GM03348 (cell line): ENCODE data around the gene P3H3.
"Not testable (repeated sequence)": the region's sequence is repeated elsewhere in the genome, so short reads cannot be mapped to it uniquely, and the experiment has no call there.

ENCODE experiments used
- DNase-seq: peaks from one replicate; pipeline ENCODE4 v3.0.0; 2012; ENCODE audit warnings: low spot score

Gene P3H3

DNA sequence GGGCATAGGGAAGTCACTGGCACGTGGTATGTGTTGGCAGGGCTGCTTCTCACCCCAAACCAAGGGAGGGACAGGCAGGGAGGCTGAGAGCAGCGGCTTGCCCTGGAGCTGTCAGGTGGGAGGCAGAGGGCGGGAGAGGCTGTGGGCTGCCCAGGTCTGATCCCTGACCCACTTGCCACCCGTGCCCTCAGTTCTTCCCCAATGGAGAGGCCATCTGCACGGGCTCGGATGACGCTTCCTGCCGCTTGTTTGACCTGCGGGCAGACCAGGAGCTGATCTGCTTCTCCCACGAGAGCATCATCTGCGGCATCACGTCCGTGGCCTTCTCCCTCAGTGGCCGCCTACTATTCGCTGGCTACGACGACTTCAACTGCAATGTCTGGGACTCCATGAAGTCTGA, 17.2 kb downstream of the P3H3 start:
- DNase-seq = no peak

DNA sequence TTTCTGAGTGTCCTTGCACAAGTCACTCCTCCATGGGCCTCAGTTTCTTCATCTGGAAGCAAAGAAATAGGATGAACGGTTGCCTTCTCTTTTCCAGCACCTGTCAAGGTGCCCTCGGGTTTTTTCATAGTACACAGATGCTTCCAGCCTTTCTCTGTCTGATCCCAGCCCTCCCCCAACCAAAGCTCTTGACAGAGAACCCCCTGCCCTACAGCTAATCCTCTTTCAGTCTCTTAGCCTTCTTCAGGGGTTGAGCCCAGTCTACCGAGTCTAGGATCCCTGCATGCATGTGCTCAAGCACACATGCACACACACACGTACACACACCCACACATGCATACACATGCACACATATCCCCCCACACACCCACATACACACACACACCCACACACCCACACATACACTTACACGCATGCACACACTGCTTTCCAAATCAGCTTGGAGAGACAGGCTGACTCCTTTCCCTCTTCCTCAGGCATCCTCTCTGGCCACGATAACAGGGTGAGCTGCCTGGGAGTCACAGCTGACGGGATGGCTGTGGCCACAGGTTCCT, 18.2 kb downstream of the P3H3 start:
- no peak for DNase-seq

DNA sequence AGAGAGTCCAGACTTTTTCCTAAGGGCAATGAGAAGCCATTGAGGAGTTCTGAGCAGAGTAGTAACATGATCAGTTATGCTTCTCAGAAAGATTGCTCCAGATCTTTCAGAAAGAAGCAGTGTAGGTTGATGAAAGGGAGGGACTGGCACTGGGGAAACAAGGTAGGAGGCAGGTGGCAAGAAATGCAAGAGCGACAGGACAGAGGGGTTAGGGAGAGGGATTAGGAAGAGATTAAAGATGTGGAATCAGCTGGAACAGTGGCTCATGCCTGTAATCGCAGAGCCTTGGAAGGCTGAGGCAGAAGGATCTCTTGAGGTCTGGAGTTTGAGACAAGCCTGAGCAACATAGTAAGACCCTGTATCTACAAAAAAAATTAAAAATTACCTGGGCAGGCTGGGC, 19.5 kb downstream of the P3H3 start:
- no peak for DNase-seq

DNA sequence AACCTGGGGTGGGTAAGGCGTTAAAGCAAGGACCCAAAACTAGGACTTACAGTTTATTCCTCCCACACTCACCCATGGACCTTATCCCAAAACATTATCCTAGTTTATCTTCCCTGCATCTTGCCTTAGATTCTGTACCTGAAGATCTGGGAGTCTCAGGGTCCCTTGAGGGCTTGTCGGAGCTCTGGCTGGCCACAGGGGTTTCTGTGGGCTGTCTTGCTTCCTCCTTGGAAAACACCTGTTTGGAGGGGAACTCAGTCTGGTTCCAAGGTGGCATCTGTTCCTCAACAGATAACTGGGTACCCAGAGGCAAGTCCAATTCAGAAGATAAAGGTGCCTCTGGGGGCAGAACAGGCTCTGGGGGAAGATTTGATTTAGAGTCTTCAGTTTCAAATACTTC, 21.2 kb downstream of the P3H3 start:
- no peak for DNase-seq

DNA sequence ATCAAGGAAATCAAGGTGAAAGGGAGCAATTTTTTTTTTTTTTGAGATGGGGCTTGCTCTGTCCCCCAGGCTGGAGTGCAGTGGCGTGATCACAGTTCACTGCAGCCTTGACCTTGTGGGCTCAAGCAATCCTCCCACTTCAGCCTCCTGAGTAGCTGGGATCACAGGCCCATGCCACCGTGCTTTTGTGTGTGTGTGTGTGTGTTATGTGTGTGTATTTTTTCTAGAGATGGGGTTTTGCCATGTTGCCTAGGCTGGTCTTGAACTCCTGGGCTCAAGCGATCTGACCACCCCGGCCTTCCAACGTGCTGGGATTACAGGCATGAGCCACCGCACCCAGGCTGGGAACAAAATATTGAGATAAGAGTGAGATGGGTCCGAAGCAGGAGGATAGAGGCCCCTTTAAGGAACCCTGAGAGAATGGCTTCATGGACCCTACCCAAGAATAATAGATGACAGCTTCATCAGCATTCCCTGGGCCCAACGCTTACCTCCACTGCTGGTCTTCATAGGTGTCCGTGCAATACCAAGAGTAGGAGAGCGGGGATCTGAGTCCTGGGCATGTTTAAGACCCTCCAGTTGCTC, 21.9 kb downstream of the P3H3 start:
- no peak for DNase-seq

DNA sequence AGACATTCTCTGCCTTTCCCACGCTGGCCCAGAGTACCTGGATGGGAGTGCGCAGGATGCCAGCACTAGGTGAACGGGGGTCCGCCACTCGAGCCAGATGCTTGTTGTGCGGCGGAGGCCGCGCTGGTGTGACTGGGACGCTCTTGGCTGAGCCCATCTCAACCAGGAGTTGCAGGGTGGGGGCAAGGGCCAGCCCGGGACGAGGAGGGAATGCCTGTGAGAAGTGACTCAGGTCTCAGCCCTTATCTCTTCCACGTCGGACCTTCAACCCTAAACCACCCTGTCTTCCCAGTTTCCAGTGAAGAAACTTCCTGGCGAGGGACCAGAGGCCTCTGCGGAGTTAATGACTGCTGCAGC, 22.6 kb downstream of the P3H3 start:
- no peak for DNase-seq

DNA sequence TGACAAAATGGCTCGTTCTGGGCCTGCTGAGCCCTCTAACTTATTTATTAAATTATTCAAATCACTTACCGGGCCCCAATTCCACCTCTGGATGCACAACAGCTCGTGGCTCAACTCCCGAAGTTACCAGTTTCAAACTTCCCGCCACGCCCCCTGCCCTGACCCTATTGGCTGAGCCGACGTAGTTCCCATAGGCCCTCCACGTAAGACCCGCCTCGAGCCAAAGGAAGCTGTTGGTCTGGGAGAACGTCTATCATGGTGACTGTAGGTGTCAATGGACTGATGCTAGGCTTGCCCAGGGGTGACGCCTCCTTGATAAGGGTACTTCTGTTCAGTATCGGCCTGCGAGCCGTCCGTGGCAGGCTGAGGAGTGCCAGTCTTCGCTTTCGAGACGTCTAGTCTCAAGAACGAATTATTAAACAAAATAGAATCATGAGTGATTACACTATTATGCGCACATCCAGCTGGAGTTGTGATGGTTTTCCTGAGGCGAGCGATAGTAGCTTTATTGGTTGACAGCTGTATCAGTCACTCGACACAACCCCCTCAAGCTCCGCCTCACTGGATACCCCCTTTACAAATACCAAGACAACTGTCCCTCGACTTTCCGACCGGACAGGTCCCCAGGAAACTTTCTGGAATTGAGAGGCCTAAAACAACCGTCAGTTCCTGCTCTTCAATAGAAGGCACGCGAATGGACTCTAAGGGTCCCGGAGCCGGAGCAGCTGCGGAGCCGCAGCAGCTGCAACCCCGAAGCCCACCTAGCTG, 23.1 kb downstream of the P3H3 start, which contains the start of gene CDCA3:
Gene CDCA3 (minus strand): TSS at position 134 of the 768 bp plus-strand sequence. CDS start 334 bp downstream, outside the sequence.
- peak; percentile 100 for DNase-seq

DNA sequence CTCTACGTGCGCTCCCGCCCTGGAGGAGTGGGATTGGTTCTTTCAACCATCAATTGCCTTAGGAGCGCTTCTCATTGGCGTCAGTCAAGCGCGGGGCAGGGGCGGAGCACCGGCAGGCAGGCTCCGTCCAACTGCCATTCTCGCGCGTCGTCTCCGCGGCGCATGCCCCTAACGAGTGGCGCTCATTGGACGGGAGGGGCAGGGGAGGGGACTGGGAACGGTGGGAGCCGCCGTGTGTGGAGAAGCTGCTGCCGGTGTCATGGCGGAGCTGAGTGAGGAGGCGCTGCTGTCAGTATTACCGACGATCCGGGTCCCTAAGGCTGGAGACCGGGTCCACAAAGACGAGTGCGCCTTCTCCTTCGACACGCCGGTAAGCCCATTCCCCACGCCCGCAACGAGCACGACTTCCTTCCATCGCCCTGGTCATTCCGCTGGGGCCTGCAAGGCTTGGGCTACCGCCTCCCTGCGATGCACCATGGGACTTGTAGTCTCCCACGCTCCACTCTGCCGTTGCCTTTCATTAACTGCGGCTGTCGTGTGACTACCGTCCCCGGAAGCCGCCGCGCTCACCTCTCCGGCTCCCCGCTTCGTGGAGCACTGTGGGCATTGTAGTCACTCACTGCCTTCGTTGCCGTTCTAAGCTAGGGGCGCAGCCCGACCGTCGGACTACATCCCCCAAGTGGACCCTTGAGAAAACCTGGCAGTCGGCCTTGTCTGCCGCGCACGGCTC, 23.9 kb downstream of the P3H3 start, which contains the start of gene USP5:
Gene USP5 (plus strand): TSS at position 230 of the 730 bp plus-strand sequence. CDS start 30 bp downstream, at position 260.
- peak; percentile 98 for DNase-seq

DNA sequence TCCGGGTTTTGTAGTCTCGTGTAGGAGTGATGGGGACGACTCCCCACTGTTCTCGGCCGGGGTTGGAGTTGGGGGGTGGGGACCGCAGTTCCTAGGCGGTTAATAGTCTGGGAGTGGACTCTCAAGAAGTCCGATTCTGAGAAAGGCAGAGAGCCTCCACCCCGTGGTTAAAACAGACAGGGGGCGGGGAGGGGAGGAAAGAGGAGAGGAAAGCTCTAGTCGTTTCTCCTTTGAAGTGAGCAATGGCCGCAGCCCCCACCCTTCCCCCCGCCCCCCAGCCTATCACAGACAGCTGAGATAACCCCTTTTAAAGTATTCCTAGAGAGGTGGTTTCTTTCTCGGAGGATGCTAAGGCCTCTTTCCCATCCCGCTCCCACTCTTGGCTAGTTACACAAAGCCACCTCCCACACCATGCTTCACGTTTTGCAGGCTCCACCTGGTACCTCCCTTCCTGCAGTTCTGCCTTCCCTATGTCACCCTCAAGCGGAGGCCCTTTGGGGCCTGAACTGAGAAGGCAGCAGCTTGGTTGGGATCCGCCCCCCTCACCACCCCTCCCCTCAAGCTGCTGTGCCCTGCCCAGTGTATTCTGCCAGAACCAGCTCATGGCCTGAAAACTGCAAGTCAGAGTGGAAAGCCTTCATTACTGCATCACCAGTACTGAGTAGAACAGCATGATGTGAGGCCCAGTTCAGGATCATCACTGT, 24.6 kb downstream of the P3H3 start:
- peak; percentile 75 for DNase-seq

DNA sequence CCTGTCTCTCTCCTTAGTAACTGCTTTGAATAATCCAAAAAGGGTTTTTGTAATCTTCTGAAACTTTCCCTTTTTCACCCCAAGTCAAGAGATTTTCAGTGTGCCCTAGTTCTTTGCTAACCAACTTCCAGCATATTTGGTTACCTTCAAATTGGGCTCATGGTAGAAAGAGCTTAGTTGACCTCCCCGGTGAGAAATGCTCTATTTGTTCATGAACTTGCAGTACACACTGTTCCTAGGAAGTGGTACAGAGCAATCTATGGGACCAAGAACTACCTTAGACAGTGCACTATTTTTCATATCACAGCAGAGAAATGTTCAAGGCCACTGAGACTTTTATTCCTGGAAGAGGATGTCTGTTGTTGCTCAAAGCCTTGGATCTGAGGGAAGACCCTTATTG, 25.4 kb downstream of the P3H3 start:
- DNase-seq = no peak

DNA sequence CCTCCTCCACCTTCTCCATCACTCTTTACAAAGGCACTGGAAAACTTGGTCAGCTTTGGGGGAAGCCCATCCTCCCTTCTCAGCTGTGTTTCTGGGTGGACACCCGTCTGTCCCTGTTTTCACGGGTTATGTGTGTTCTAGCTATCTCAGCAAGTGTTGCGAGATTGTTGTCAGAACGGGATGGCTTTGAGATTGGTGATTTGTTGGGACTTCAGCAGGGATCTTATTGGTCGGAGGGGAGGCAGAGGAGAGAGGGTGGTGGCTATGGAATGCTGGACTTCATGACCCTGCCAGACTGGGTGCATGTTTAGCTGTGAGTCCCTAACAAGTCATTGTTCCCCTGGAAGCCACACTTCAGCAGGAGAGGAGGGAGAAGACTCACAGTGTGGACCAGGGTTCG, 25.8 kb downstream of the P3H3 start:
- DNase-seq = no peak

DNA sequence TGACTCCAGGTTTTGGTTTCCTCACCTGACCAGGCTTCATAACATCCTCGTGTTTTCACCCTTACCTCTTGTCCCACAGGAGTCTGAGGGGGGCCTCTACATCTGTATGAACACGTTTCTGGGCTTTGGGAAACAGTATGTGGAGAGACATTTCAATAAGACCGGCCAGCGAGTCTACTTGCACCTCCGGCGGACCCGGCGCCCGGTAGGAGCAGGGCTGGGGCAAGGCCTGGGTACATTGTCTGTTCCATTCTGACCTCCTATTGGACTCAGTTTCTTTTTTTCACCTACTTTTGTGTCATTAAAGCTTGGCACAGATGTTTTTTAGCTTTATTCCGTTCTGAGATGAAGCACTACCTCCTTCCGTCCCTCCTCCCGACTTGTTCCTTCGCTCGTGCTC, 27.1 kb downstream of the P3H3 start:
- DNase-seq = no peak

DNA sequence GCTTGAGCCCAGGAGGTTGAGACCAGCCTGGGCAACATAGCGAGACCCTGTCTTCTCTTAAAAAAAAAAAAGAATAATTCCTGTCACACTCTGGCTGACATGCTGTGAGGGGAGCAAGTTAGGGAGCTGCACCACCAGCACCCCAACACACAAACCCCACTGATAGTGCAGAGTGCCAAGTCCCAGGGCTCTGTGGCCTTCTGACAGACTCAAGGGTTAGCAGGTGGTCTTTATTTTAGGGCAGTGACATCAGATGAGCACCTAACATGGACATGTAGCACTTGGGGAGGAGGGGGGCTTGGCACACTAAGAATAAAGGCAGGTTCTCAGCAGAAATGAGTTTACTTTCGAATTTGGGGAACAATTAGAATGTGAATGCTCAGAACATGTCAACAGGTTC, 30.6 kb downstream of the P3H3 start:
- DNase-seq = no peak

DNA sequence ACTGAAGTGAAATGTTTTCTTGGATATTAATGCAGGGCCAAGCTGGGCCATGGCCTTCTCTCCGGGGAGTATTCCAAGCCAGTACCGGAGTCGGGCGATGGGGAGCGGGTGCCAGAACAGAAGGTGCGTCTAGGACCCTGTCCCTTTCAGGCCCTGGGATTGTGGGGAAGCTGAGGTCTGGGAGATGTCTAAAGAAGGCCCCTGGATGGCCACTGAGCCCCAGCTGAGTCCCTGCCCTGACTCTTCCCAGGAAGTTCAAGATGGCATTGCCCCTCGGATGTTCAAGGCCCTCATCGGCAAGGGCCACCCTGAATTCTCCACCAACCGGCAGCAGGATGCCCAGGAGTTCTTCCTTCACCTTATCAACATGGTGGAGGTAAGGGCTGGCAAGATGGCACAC, 31.9 kb downstream of the P3H3 start:
- DNase-seq = no peak

DNA sequence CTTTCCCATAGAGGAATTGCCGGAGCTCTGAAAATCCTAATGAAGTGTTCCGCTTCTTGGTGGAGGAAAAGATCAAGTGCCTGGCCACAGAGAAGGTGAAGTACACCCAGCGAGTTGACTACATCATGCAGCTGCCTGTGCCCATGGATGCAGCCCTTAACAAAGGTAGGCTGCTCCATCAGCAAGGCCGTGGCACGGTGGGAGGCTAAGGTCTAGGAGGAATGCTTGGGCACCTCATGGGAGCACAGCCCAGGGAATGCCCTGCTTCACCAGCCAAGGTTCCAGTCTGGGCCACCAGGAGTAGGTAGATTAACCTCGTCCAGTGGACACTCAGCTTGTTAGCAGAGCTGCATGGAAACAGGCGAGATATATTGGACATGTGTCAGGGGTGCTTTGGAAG, 32.7 kb downstream of the P3H3 start:
- no peak for DNase-seq

DNA sequence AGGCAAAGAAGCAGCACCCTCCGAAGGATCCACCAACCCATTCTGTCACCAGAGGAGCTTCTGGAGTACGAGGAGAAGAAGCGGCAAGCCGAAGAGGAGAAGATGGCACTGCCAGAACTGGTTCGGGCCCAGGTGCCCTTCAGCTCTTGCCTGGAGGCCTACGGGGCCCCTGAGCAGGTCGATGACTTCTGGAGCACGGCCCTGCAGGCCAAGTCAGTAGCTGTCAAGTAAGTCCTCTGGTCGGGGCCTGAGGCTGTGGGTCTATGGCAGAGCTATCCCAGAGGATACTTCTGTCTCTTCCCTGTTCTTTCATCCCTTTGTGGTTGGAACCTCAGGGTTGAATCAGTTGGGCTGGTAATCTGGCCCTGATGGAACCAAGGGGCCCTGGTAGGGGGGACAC, 33.2 kb downstream of the P3H3 start:
- no peak for DNase-seq

DNA sequence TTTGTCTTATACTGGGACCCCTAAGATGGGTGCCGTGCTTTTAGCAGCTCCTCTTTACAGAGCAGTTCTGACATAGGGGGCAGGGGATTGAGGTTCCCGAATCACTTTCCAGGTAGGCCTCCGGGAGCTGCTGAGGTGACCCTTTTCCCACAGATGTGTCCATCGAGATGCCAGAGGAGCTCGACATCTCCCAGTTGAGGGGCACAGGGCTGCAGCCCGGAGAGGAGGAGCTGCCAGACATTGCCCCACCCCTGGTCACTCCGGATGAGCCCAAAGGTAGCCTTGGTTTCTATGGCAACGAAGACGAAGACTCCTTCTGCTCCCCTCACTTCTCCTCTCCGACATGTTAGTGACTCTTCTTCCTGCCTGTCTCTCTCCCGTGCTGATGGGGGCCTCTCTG, 34.8 kb downstream of the P3H3 start:
- no peak for DNase-seq

DNA sequence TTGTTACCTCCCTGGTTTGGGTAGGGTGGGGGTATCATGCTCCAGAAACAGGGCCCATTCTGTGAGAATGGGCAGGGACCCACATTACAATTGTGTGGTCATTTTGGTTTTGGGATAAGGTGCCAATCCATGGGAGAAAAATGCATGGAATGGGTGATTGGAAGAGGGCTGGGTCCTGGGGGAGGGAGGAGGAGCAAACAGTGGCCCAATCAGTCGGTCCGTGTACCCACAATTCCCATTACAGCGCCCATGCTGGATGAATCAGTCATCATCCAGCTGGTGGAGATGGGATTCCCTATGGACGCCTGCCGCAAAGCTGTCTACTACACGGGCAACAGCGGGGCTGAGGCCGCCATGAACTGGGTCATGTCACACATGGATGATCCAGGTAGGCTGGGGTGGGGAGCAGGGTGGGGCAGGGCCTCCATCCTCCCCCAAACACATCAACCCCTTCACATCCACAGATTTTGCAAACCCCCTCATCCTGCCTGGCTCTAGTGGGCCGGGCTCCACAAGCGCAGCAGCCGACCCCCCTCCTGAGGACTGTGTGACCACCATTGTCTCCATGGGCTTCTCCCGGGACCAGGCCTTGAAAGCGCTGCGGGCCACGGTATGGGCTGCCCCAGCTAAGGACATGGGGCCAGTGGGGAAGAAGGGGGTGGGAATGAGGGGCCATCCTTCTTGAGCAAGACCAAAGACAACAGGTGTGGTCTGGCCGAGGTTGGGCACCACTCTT, 35.5 kb downstream of the P3H3 start:
- DNase-seq = no peak

DNA sequence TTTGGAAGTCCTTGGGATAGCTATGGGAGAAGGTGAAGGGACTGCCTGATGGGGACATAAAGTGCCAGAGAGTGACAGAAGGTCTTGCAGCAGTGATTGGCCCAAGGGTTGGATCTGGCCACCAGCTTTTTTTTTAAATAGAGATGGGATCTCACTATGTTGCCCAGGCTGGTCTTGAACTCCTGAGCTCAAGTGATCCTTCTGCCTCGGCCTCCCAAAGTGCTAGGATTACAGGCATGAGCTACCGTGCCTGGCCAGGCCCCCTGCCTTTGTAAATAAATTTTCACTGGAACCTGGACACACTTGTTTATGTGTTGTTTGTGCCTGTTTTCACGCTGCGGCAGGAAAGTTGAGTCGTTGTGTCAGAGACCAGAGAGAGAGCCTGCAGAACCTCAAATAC, 37.1 kb downstream of the P3H3 start:
- not testable (repeated sequence) for DNase-seq

DNA sequence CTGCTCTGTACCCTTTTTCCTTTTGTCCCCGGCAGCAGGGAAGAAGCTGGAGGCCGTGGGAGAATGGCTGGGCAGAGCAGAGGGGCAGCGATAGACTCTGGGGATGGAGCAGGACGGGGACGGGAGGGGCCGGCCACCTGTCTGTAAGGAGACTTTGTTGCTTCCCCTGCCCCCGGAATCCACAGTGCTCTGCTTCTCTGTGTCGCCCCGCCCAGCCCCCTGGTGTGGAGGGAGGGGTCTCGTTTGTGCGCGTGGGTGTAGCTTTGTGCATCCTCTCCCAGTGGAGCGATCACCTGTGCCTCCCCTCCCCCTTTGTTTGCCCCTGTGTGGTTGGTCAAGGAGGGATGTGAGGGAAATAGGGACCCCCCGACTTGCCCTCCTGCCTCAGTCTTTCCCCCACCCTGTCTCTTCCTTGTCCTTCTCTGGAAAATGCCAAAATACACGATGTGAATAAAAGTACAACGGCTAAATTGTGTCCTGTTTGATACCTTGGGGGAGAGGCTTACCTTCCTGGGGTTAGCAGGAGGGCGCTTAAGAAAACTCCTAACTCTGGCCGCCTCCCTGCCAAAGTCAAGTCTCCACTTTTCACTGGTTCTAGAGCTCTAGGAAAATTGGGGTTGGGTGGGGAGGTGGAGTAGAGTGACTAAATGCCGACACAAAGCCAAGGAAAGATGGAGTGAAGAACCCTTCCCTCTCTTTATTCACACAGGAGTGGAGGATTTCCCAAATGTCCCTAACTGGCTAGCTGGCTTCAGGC, 38.1 kb downstream of the P3H3 start:
- no peak for DNase-seq

DNA sequence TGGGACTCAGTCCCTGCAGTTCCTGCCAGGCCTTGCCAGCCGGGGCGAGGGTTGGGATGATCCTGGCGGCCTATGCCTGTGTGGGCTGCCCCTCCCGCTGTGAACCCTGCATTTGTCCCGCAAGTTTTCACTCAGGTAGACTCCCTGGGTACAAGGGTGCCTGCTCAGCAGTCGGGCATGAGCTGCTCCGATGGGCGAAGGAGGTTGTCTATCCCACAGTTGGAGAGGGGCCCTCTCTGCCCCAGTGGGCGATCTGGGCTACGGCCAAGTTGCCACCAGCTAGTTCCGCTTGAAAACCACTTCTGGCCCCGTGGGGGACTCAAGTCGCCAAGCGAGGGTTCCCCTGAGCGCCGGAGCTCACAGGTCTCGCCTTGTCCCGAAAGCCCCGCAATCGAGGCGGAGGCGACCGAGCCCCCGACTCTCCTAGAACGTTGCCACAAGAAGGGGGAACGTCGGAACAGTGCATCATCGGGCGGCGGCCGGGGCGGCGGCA, 38.8 kb downstream of the P3H3 start:
- DNase-seq = peak; percentile 33
